ENCODE results near the gene CNN2. TPM values are rescaled to one million over a fixed set of nuclear protein-coding genes. Genes with fewer than 3 reads are reported as not detected.

The CNN2 gene
- total RNA-seq, 1 experiment from 2014 or later = 524 TPM

DNA sequence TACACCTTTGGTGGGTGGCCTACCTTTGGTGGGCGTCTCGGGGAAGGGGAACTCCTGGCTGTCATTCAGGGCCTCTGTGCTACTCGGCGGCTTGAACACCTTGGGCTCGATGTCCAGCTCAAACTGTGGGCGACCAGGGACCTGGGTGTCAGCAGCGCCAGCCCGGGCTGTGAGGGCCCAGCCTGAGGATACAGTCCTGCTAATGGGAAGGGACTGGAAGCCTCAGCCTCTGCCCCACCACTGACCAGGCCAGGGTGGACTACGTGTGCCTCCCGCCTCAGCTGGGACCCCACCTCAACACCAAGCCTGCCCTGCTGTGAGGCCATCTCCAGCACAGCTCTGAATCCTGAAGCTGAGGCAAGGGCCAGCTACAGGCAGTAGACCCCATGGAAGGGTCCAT is 13.2 kb upstream of the CNN2 start:
- Histone ChIP-seq H3K27me3 (ENCODE audit: insufficient read depth, low read length) (no peaks in the 10 kb centered on the region), H3K9me3 (ENCODE audit: control insufficient read depth, low read depth, low read length) (no peaks in the 10 kb centered on the region), H3K27ac (ENCODE audit: insufficient read length, low read depth, low read length) (no peak overlapping the region), H3K23ac (ENCODE audit: insufficient read length, low read depth, low read length) (no peak overlapping the region), H3K79me2 (ENCODE audit: insufficient read depth, low read length) (peaks cover 21% of the 10 kb centered on the region; the same call in 1 of the 2 replicates), H4K8ac (replicated peaks; ENCODE audit: insufficient read length, low read depth, low read length) (no peak overlapping the region), H3K18ac (ENCODE audit: insufficient read length, low read depth, low read length) (no peak overlapping the region), H3K9ac (ENCODE audit: extremely low read depth, insufficient read length, low read length) (no peak overlapping the region), H3K4me1 (ENCODE audit: insufficient read depth, low read length) (no peaks in the 10 kb centered on the region), H2BK5ac (ENCODE audit: insufficient read length, low read length) (no peak overlapping the region), H2BK15ac (ENCODE audit: low read depth, low read length) (no peak overlapping the region), H3K14ac (ENCODE audit: insufficient read depth, low read length) (no peak overlapping the region; the same call in 1 of the 2 replicates), H3K4me2 (ENCODE audit: insufficient read depth, insufficient read length, low read length) (no peak overlapping the region), H2AK5ac (ENCODE audit: insufficient read length, low read length) (no peak overlapping the region), H4K91ac (ENCODE audit: insufficient read length, low read depth, low read length) (no peak overlapping the region), H3K56ac (ENCODE audit: insufficient read length, low read depth, low read length) (no peak overlapping the region), H3K79me1 (ENCODE audit: insufficient read depth, low read depth, low read length, poor library complexity, severe bottlenecking) (peaks cover 5% of the 10 kb centered on the region), H3T11ph (ENCODE audit: low read length) (no peak overlapping the region), H2AFZ (ENCODE audit: low read length) (no peak overlapping the region), H2BK120ac (ENCODE audit: low read depth, low read length, poor library complexity, severe bottlenecking) (no peak overlapping the region), H2BK20ac (ENCODE audit: low read depth, low read length, poor library complexity, severe bottlenecking) (no peak overlapping the region), H2BK12ac (ENCODE audit: insufficient read length, low read depth, low read length) (no peak overlapping the region), H3K4ac (ENCODE audit: low read depth, low read length) (no peak overlapping the region), H3K23me2 (ENCODE audit: insufficient read length, low read depth, low read length, poor library complexity, severe bottlenecking) (no peaks in the 10 kb centered on the region), H4K20me1 (ENCODE audit: control insufficient read depth, insufficient read depth, insufficient read length) (no peaks in the 10 kb centered on the region), H4K5ac (ENCODE audit: insufficient read length, low read depth, low read length) (no peak overlapping the region)
- Mint-ChIP-seq H3K36me3 (ENCODE audit: insufficient read depth in 1 of 3, low read depth in 3 of 3) (peaks cover 2 to 16% (median 12%) of the 10 kb centered on the region in 3 experiments; a peak in 5 of 7 replicates), H3K27me3 (ENCODE audit: low read depth) (no peaks in the 10 kb centered on the region), H3K9me3 (no peaks in the 10 kb centered on the region), H3K4me3 (no peak overlapping the region), H3K4me1 (peaks cover 14 to 22% of the 10 kb centered on the region in 2 experiments), H3K27ac (no peak overlapping the region)
- TF ChIP-seq CTCF (conservative IDR thresholded peaks at IDR 0.05) = no peak
- DNase-seq = no peak
- no CpG with 5 or more reads among the region's 10 CpGs for WGBS (ENCODE audit: extremely low coverage, insufficient read length, low lambda C conversion rate)

Measured in H9 (cell line).